WERI-Rb-1 (cell line): ENCODE results near the gene KLHL17.

Source experiments
- DNase-seq: peaks from one replicate; pipeline ENCODE4 v3.0.0-alpha.2; 2020
- H3K27ac ChIP-seq: fragments of 250-450 bp; sonication (Bioruptor Pico); 2 replicates; pipeline ENCODE4 v1.5.1; 2020; ENCODE audit warnings: mild to moderate bottlenecking, moderate library complexity
- H3K27me3 ChIP-seq: fragments of 250-450 bp; sonication (Bioruptor Pico); 2 replicates; pipeline ENCODE4 v1.5.1; 2021; ENCODE audit warnings: mild to moderate bottlenecking, low read depth, moderate library complexity; ENCODE audit not compliant: insufficient read depth, severe bottlenecking
- H3K36me3 ChIP-seq: fragments of 250-450 bp; sonication (Bioruptor Pico); 2 replicates; pipeline ENCODE4 v1.5.1; 2020; ENCODE audit warnings: mild to moderate bottlenecking, moderate library complexity
- H3K4me3 ChIP-seq: 2 replicates; pipeline ENCODE4 v1.5.1; 2011; ENCODE audit warnings: low read depth, mild to moderate bottlenecking, control low read depth, low read length
- H3K9me3 ChIP-seq: fragments of 250-450 bp; sonication (Bioruptor Pico); 2 replicates; pipeline ENCODE4 v1.5.1; 2021; ENCODE audit warnings: mild to moderate bottlenecking, moderate library complexity; ENCODE audit not compliant: severe bottlenecking
- TF ChIP-seq, protein P1 (sequence below): IDR thresholded peaks from 2 replicates; pipeline ENCODE4 v1.5.1; 2011; ENCODE audit warnings: low read depth, mild to moderate bottlenecking, control low read depth, inconsistent platforms, low read length

Gene KLHL17

DNA sequence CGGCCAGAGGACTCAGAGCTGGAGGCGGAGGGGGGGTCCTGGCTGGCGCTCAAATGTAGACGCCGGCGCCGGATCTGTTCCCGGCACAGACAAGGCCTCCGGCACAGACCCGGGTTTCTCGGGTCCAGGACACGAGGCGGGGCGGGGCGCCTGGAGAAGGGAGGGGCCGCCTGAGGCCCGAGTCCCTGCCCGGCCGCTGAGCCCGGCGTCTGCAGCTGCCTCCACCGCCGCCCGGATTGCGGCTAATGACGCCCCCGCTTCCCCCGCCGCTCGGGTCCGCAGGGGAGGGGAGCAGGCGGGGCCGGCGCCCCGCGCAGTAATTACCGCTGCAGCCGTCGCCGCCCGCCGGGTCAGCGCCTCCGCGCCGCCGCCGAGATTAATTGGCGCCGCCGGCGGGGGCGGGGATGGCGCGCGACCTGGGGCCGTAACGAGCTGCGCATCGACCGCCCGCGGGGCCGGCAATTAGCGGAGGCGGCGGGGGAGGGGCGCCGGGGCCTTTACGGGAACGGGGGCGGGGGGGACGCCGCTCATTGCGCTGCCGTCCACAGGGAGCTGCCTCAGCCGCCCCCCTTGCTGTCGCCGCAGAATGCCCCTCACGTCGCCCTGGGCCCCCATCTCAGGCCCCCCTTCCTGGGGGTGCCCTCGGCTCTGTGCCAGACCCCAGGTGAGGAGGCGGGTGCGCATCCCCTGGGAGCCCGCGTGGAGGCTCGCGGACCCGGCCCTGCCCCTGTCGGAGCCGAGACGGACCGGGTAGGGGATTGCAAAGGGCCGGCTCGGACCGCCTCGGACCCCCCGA is 18.6 kb upstream of the KLHL17 start:
- Histone ChIP-seq H3K9me3 (no peaks in the 10 kb centered on the region), H3K4me3 (peak overlapping the region; percentile 68), H3K36me3 (peaks cover 30% of the 10 kb centered on the region), H3K27me3 (no peaks in the 10 kb centered on the region), H3K27ac (peak overlapping the region; percentile 91)
- TF ChIP-seq, protein P1, sequence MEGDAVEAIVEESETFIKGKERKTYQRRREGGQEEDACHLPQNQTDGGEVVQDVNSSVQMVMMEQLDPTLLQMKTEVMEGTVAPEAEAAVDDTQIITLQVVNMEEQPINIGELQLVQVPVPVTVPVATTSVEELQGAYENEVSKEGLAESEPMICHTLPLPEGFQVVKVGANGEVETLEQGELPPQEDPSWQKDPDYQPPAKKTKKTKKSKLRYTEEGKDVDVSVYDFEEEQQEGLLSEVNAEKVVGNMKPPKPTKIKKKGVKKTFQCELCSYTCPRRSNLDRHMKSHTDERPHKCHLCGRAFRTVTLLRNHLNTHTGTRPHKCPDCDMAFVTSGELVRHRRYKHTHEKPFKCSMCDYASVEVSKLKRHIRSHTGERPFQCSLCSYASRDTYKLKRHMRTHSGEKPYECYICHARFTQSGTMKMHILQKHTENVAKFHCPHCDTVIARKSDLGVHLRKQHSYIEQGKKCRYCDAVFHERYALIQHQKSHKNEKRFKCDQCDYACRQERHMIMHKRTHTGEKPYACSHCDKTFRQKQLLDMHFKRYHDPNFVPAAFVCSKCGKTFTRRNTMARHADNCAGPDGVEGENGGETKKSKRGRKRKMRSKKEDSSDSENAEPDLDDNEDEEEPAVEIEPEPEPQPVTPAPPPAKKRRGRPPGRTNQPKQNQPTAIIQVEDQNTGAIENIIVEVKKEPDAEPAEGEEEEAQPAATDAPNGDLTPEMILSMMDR = no peak
- DNase-seq = peak; percentile 91

DNA sequence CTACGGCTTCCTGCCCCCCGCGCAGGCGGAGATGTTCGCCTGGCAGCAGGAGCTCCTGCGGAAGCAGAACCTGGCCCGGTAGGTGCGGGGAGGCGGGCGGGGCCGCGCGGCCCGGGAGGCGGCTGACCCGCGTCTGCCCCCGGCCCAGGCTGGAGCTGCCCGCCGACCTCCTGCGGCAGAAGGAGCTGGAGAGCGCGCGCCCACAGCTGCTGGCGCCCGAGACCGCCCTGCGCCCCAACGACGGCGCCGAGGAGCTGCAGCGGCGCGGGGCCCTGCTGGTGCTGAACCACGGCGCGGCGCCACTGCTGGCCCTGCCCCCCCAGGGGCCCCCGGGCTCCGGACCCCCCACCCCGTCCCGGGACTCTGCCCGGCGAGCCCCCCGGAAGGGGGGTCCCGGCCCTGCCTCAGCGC is 18.0 kb upstream of the KLHL17 start:
- peak overlapping the region; percentile 91 for H3K27ac ChIP-seq
- peaks cover 36% of the 10 kb centered on the region for H3K36me3 ChIP-seq
- no peaks in the 10 kb centered on the region for H3K27me3 ChIP-seq
- H3K9me3 ChIP-seq = no peaks in the 10 kb centered on the region
- TF ChIP-seq, protein P1 = no peak
- H3K4me3 ChIP-seq = peak overlapping the region; percentile 51
- no peak for DNase-seq

DNA sequence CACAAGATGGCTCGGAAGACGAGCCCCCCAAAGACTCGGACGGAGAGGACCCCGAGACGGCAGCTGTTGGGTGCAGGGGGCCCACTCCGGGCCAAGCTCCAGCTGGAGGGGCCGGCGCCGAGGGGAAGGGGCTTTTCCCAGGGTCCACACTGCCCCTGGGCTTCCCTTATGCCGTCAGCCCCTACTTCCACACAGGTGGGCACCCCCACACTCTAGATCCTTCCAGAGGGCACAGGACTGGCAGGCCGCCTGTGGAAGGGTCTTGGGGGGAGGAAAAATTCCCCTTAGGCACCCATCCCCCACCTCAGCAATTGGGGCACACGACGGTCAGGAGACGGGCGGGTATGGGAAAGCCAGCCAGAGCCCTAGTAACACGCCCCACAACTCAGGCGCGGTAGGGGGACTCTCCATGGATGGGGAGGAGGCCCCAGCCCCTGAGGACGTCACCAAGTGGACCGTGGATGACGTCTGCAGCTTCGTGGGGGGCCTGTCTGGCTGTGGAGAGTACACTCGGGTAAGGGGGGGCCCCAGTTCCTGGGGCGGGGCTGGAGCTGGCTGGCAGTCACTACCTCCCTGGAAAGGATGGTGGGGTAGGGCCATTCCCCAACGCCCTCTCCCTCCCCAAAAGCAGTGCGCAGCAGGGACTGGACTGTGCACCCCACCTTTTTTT is 17.4 kb upstream of the KLHL17 start:
- peak overlapping the region; percentile 51 for H3K4me3 ChIP-seq
- DNase-seq = no peak
- peaks cover 42% of the 10 kb centered on the region for H3K36me3 ChIP-seq
- TF ChIP-seq, protein P1 = no peak
- no peaks in the 10 kb centered on the region for H3K27me3 ChIP-seq
- no peaks in the 10 kb centered on the region for H3K9me3 ChIP-seq
- H3K27ac ChIP-seq = peak overlapping the region; percentile 91

DNA sequence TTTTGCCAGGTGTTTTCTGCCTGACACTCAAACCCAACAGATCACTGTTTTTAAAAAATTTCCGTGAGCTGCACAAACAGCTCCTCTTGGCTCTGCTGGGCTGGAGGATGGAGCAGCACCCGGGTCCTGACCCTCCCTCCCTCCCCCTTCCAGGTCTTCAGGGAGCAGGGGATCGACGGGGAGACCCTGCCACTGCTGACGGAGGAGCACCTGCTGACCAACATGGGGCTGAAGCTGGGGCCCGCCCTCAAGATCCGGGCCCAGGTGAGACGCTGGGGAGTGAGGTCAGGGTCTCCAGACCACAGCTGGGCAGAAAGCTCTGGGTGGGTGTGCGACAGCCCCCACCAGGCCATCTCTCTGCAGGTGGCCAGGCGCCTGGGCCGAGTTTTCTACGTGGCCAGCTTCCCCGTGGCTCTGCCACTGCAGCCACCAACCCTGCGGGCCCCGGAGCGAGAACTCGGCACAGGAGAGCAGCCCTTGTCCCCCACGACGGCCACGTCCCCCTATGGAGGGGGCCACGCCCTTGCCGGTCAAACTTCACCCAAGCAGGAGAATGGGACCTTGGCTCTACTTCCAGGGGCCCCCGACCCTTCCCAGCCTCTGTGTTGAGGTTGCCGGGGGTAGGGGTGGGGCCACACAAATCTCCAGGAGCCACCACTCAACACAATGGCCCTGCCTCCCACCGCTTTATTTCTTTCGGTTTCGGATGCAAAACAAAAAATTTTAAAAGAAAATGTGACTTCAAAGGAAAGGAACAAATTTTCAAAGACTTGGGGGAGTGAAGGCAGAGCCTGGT is 16.6 kb upstream of the KLHL17 start:
- no peak for DNase-seq
- Histone ChIP-seq H3K9me3 (no peaks in the 10 kb centered on the region), H3K4me3 (no peak overlapping the region), H3K27me3 (no peaks in the 10 kb centered on the region), H3K27ac (peak overlapping the region; percentile 91), H3K36me3 (peaks cover 46% of the 10 kb centered on the region)
- TF ChIP-seq, protein P1 = no peak

DNA sequence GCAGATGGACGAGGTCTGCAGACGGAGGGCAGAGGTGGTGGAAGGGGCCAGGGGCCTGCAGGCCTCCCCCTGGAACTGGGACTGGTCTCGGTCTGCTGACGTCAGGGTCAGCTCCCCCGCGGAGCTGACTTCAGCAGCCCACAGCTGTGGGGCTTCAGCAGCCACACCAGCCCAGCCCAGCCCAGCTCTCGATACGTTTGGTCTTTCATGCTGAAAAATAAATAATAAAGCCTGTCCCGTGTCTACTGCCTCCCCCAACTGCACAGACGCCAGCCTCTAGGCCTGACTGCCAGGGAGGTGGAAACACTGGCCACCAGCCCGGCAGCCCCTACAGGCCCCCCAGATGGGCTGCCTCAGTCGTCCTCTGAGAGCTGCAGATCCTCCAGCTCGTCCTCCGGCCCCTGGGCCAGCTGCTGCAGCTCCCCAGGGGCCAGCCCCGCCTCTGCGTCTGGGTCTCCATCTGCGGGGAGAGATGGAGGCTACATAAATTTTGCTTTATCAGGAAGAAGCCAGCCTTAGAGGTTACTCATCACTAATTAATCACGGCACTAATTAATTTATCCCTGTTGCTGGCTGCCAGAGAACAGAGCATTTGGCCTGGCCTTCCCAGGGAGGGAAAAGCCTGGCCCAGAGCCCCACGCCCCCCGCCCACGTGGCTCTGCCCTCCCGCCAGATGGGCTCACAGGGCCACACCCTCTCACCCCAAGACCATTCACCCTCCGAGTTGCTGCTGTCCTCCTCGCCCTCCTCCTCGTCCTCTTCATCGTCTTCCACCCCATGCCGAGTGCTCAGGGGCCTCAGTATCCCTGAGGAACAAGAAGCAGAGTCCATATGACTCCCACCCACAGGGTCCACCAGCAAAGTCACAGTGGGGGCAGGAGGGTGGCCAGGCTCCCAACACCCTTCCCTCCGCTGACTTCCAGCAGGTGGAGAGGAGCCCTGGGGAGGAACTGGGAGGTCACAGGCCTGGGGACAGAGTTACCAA is 15.8 kb upstream of the KLHL17 start:
- TF ChIP-seq, protein P1 = no peak
- Histone ChIP-seq H3K36me3 (peaks cover 55% of the 10 kb centered on the region), H3K4me3 (no peak overlapping the region), H3K27me3 (no peaks in the 10 kb centered on the region), H3K27ac (peak overlapping the region; percentile 91), H3K9me3 (no peaks in the 10 kb centered on the region)
- peak; percentile 72 for DNase-seq
